ENCODE results near the gene SP140.
A peak's percentile ranks its signal among the peaks of the same experiment; 100 is the strongest.

SP140 gene

DNA sequence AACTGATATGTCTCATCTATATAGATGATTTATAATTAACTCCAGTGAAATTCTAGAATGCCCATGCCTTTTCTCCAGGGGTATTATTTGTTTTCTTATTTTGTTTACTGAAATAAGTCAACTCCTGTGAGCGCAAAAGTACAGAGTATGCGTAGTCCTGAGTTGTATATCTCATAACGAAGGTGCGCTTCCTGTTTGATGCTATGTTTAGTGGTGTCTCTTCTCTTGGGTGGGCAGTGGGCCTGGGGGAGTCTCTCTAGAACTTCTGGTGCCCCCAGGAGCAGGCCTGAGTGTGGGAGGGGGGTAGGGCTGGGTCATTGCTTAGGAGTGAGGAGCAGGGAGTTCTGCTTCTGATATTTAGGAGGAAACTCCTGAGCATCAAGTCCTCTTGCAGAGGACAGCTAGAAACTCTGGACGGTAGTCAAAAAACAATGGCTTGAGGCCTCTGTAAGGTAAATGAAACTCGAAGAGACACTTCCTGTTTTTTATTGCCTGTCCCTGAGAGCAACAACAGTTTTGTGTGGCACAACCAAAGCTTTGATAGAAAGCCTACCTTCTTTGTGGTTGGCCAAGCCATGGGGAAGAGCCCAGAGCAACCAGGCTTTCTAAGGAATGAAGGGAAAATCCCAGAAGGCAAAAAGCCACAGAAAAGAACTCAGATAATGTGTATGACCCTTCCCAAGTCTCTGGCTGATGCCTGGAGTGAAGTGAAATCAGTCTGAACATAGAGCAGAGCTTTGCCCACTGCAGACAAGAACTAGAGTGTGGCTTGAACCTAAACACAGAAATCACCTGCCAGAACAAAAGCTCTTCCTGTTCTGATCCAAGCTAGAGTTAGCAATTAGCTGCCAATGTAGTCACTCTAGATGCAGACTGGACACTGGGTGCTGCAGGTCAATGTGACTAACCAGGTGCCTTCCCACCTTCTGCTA, 92.9 kb downstream of the SP140 start:
- Histone ChIP-seq H3K27me3 (replicated peaks; ENCODE audit: control insufficient read depth, insufficient read depth, low read length) (no peaks in the 10 kb centered on the region), H3K36me3 (ENCODE audit: control insufficient read depth, insufficient read depth, low read length) (no peaks in the 10 kb centered on the region; the same call in none of the 2 replicates), H3K4me3 (replicated peaks; ENCODE audit: low read depth, low read length) (no peak overlapping the region)
- TF ChIP-seq, protein P1, sequence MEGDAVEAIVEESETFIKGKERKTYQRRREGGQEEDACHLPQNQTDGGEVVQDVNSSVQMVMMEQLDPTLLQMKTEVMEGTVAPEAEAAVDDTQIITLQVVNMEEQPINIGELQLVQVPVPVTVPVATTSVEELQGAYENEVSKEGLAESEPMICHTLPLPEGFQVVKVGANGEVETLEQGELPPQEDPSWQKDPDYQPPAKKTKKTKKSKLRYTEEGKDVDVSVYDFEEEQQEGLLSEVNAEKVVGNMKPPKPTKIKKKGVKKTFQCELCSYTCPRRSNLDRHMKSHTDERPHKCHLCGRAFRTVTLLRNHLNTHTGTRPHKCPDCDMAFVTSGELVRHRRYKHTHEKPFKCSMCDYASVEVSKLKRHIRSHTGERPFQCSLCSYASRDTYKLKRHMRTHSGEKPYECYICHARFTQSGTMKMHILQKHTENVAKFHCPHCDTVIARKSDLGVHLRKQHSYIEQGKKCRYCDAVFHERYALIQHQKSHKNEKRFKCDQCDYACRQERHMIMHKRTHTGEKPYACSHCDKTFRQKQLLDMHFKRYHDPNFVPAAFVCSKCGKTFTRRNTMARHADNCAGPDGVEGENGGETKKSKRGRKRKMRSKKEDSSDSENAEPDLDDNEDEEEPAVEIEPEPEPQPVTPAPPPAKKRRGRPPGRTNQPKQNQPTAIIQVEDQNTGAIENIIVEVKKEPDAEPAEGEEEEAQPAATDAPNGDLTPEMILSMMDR (IDR thresholded peaks at IDR 0.05; ENCODE audit: insufficient read depth, low read length, poor library complexity, severe bottlenecking) = no peak
- DNase-seq (ENCODE audit: extremely low read depth, insufficient read length) = peak; percentile 66

DNA sequence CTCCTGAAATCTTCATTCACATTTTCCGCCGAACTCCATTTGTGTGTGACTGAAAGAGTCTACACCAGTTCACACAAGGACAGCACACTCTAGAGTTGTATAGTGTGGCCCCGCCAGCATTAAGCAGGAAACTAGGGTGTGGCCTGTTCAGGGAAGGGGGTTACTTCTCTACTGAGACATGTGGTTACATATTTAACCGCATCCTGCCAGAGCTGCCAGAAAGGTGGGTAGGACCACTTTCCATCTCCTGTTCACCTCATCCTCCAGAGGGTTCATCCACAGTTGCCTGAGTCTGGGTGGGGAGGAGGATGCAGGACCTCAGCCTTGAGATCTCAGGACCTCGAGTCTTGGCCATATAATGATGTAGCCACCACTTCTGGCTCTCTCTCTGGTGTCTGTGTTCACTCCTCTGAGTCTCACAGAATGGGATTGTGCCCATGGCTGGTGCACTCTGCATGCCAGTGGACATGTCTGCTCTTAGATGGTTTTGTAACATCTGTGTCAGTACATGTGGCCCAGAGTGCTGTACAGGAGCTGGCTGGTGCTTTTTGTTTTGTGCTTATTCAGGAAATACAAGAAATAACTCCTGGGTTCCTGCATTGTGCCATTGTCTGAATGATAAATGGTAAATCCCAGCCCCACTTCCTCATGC, 93.8 kb downstream of the SP140 start:
- peak; percentile 71 for DNase-seq (ENCODE audit: extremely low read depth, insufficient read length)

DNA sequence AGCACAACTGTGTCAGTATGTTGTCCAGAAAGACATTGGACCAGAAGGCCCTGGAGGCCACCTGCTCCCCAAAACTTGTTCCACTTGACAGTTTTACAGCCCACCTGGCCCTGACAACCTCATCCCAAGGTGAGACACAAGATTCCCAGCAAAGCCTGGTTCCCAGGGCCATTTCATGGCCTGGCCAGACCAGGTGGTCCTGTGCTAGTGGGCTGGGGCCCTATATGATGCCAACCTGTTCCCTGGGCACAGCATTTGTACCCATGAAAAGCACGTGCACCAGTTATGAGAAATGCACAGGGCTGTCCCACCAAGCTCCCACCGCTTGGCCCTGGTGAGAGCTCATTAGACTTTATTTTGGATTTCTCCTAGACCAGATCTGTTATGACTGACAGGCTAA, 95.5 kb downstream of the SP140 start:
- TF ChIP-seq, protein P1 (IDR thresholded peaks at IDR 0.05; ENCODE audit: insufficient read depth, low read length, poor library complexity, severe bottlenecking) = no peak
- no peak for DNase-seq (ENCODE audit: extremely low read depth, insufficient read length)
- no peaks in the 10 kb centered on the region for H3K27me3 ChIP-seq (replicated peaks; ENCODE audit: control insufficient read depth, insufficient read depth, low read length)
- no peaks in the 10 kb centered on the region for H3K36me3 ChIP-seq (ENCODE audit: control insufficient read depth, insufficient read depth, low read length)
- H3K4me3 ChIP-seq (replicated peaks; ENCODE audit: low read depth, low read length) = no peak overlapping the region

More for the DNA sequence above, 93.8 kb downstream of the SP140 start:
- TF ChIP-seq, protein P1 (IDR thresholded peaks at IDR 0.05; ENCODE audit: insufficient read depth, low read length, poor library complexity, severe bottlenecking) = no peak
- no peak overlapping the region for H3K4me3 ChIP-seq (replicated peaks; ENCODE audit: low read depth, low read length)
- no peaks in the 10 kb centered on the region for H3K27me3 ChIP-seq (replicated peaks; ENCODE audit: control insufficient read depth, insufficient read depth, low read length)
- H3K36me3 ChIP-seq (ENCODE audit: control insufficient read depth, insufficient read depth, low read length) = no peaks in the 10 kb centered on the region

DNA sequence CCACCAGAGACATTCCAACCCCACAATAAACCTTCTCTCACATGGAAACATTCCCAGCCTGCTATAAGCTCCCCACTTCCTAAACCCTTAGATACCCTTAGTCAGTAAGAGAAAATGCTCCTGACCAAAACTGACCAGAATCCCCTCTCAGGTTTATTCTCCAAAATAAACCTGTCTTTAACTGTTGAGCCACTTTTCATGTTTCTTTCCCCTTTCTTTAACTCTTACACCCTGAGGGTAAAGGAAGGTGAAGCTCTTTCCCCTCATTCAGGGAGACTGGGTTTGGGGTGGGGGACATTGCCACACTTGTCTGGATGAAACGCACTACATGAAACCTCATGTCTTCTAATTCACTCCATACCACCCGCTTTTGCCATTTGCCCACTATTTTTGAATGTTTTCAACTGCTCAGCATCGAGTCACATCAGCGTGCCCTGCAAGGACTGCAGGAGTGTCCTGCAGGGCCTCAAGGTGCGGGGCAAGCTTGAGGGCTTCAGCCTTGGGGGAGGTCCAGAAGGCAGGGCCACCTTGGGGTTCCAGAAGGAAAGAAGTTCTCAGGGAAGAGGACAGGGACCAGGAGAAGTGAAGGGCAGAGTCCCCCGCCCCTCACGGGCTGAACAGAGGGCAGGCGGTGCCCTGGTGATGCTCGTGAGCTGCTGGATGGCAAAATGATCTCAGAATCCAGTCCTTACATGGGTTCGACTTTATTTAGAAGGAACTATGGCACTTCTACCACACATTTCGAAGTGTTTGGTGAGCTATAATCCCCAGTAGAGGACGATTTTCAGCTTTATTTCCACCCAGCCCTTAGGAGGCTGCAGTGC, 97.2 kb downstream of the SP140 start:
- DNase-seq (ENCODE audit: extremely low read depth, insufficient read length) = no peak
- H3K36me3 ChIP-seq (ENCODE audit: control insufficient read depth, insufficient read depth, low read length) = no peaks in the 10 kb centered on the region
- TF ChIP-seq, protein P1 (IDR thresholded peaks at IDR 0.05; ENCODE audit: insufficient read depth, low read length, poor library complexity, severe bottlenecking) = peak; percentile 31
- no peak overlapping the region for H3K4me3 ChIP-seq (replicated peaks; ENCODE audit: low read depth, low read length)
- no peaks in the 10 kb centered on the region for H3K27me3 ChIP-seq (replicated peaks; ENCODE audit: control insufficient read depth, insufficient read depth, low read length)

DNA sequence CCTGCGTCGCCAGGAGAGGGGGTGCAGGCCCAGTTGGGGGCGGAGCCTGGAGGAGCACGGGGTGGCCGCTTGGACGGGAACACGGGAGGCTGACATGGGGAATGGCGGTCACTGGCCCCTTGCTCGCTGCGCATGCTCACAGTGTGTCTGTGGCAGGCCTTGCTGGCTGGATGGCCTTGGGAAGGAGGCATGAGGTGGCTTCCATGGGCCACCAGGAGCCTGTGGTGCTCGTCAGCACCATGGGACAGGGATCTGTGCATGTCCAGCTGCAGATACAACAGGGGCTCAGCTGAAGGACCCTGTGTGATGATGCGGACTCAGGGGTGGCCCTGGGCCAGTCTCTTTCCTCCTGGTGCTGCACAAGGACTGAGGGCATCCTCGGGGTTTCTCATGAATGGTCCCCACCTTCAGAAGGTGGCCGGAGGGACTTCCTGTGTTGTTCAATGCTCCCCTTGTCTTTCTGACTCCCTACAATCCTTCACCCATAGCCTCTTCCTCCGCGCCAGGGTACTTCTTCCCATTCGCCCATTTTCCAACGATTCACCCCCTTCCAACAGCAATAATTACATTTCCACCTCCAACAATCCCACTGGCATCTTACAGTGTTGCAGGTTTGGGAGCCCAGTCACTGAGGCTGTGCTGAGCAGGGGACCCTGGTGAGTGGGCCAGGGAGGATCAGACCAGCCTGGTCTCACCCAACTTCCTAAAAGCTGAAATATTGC, 98.0 kb downstream of the SP140 start:
- no peak for DNase-seq (ENCODE audit: extremely low read depth, insufficient read length)
- Histone ChIP-seq H3K4me3 (replicated peaks; ENCODE audit: low read depth, low read length) (no peak overlapping the region), H3K27me3 (replicated peaks; ENCODE audit: control insufficient read depth, insufficient read depth, low read length) (no peaks in the 10 kb centered on the region), H3K36me3 (ENCODE audit: control insufficient read depth, insufficient read depth, low read length) (no peaks in the 10 kb centered on the region)
- TF ChIP-seq, protein P1 (IDR thresholded peaks at IDR 0.05; ENCODE audit: insufficient read depth, low read length, poor library complexity, severe bottlenecking) = no peak

Measured in GM06990 (cell line).